ENCODE measurements around the gene CLEC17A.

The CLEC17A gene

DNA sequence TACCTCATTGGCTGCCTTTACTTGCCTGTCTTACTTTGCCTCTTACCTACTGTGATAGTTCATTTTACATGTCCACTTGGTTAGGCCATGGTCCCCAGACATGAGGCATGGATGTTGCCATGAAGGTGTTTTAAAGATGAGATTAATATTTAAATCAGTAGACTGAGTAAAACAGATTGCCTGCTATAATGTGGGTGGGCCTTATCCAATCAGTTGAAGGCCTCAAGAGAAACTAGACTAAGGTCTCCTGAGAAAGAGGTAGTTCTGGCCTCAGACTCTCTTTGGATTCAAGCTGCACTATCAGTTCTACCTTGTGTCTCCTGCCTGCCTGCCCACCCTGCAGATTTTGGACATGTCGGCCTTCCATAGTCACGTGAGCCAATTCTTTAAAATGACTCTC lies 65.6 kb downstream of the CLEC17A start:
- Histone ChIP-seq H3K4me1 (ENCODE audit: control insufficient read depth, insufficient read depth, low read length) (no peaks in the 10 kb centered on the region), H3K27me3 (ENCODE audit: control insufficient read depth, insufficient read depth, low read length, poor library complexity, severe bottlenecking) (no peaks in the 10 kb centered on the region)

DNA sequence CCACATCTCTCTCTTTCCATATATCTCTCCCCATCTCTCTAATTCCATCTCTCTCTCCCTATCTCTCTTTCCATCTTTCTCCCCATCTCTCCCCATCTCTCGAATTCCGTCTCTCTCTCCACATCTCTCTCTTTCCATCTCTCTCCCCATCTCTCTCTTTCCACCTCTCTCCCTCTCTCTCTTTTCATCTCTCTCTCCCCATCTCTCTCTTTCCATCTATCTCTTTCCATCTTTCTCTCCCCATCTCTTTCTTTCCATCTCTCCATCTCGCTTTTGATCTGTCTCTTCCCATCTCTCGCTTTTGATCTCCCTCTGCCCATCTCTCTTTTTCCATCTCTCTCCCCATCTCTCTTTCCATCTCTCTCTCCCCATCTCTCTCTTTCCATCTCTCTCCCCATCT lies 66.1 kb downstream of the CLEC17A start:
- H3K4me3 ChIP-seq (ENCODE audit: insufficient read depth, low read depth, low read length): no peak overlapping the region
- peaks cover 4% of the 10 kb centered on the region for H3K9me3 ChIP-seq (ENCODE audit: control insufficient read depth, low read length)
- 75 to 79% methylated on average over 4 of the region's 4 CpGs for WGBS, 2 experiments

More for the DNA sequence above, 65.6 kb downstream of the CLEC17A start:
- Histone ChIP-seq H3K36me3 (ENCODE audit: control insufficient read depth, insufficient read depth, low read length) (no peaks in the 10 kb centered on the region), H3K27ac (ENCODE audit: insufficient read depth, low read depth, low read length, poor library complexity, severe bottlenecking) (no peak overlapping the region), H3K9me3 (ENCODE audit: control insufficient read depth, low read length) (peaks cover 4% of the 10 kb centered on the region), H3K4me3 (ENCODE audit: insufficient read depth, low read depth, low read length) (no peak overlapping the region)
- WGBS, 2 experiments: 83 to 89% methylated on average over 2 of the region's 2 CpGs

DNA sequence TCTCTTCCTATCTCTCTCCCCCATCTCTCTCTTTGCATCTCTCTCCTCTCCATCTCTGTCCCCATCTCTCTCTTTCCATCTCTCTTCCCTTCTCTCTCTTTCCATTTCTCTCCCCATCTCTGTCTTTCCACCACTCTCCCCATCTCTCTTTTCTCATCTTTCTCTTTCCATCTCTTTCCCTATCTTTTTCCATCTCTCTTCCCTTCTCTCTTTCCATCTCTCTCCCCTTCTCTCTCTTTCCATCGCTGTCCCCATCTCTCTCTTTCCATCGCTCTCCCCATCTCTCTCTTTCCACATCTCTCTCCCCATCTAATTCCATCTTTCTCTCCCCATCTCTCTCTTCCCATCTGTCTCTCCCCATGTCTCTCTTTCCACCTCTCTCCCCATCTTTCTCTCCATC lies 67.3 kb downstream of the CLEC17A start:
- no peak overlapping the region for H3K27ac ChIP-seq (ENCODE audit: insufficient read depth, low read depth, low read length, poor library complexity, severe bottlenecking)
- H3K36me3 ChIP-seq (ENCODE audit: control insufficient read depth, insufficient read depth, low read length): no peaks in the 10 kb centered on the region
- H3K27me3 ChIP-seq (ENCODE audit: control insufficient read depth, insufficient read depth, low read length, poor library complexity, severe bottlenecking): no peaks in the 10 kb centered on the region
- peaks cover under 1% of the 10 kb centered on the region for H3K9me3 ChIP-seq (ENCODE audit: control insufficient read depth, low read length)
- H3K4me1 ChIP-seq (ENCODE audit: control insufficient read depth, insufficient read depth, low read length): no peaks in the 10 kb centered on the region
- H3K4me3 ChIP-seq (ENCODE audit: insufficient read depth, low read depth, low read length): no peak overlapping the region
- 65 to 68% methylated on average over 2 of the region's 2 CpGs for WGBS, 2 experiments

More for the DNA sequence above, 66.1 kb downstream of the CLEC17A start:
- H3K27ac ChIP-seq (ENCODE audit: insufficient read depth, low read depth, low read length, poor library complexity, severe bottlenecking): no peak overlapping the region
- H3K36me3 ChIP-seq (ENCODE audit: control insufficient read depth, insufficient read depth, low read length): no peaks in the 10 kb centered on the region
- H3K4me1 ChIP-seq (ENCODE audit: control insufficient read depth, insufficient read depth, low read length): no peaks in the 10 kb centered on the region
- H3K27me3 ChIP-seq (ENCODE audit: control insufficient read depth, insufficient read depth, low read length, poor library complexity, severe bottlenecking): no peaks in the 10 kb centered on the region

DNA sequence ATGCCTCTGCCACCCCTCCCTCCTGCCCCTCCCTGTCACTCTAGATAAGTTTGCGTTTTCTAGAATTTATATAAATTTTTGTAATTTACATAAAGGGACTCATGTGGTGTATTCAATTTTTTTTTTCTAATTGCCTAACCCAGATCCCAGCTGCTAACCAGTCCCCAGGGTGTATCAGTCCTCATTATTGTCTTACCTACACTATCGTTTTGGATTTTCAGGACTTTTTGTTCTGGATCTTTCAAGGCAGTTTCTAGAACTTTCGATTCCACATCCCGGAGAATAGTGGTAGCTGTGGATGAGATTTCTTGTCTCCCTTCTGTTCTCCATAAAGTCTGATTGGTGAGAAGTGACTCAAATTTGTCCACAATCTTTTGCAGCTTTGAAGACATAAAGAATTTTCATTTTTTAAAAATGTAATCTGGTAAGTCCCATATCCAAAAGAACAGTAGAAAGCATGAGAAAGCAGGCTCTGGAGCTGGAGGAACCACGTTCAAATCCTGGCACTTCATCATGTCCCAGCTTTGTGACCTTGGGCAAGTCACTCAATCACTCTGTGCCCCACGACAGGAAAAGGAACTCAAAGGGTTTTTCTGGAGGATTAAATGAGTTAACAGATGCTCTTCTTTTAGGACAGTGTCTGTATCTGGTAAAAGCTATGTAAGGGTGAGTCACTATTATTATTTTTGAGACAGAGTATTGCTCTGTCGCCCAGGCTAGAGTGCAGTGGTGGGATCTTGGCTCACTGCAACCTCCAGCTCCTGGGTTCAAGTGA lies 72.1 kb downstream of the CLEC17A start:
- no peaks in the 10 kb centered on the region for H3K9me3 ChIP-seq (ENCODE audit: control insufficient read depth, low read length)
- H3K27ac ChIP-seq (ENCODE audit: insufficient read depth, low read depth, low read length, poor library complexity, severe bottlenecking): no peak overlapping the region
- no peaks in the 10 kb centered on the region for H3K27me3 ChIP-seq (ENCODE audit: control insufficient read depth, insufficient read depth, low read length, poor library complexity, severe bottlenecking)
- no peaks in the 10 kb centered on the region for H3K4me1 ChIP-seq (ENCODE audit: control insufficient read depth, insufficient read depth, low read length)
- no peak overlapping the region for H3K4me3 ChIP-seq (ENCODE audit: insufficient read depth, low read depth, low read length)
- WGBS, 2 experiments: 54 to 59% methylated on average over 6 to 7 of the region's 7 CpGs
- no peaks in the 10 kb centered on the region for H3K36me3 ChIP-seq (ENCODE audit: control insufficient read depth, insufficient read depth, low read length)

DNA sequence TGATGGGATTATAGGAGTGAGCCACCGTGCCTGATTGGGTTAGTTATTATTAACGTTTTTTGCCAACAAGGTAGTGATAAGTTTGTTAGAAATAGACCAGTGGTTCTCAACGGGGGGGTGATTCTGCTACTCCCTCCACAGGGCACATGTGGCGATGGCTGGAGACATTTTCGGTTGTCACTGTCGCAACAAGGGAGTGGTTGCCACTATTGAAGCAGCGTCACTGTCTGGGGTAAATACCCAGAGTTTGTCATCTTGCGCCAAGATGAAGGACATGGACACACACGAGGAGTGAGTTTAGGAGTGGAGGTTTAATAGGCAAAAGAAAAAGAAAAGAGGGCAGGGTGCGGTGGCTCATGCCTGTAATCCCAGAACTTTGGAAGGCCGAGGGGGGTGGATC lies 72.8 kb downstream of the CLEC17A start:
- no peak overlapping the region for H3K4me3 ChIP-seq (ENCODE audit: insufficient read depth, low read depth, low read length)
- no peaks in the 10 kb centered on the region for H3K36me3 ChIP-seq (ENCODE audit: control insufficient read depth, insufficient read depth, low read length)
- no peaks in the 10 kb centered on the region for H3K9me3 ChIP-seq (ENCODE audit: control insufficient read depth, low read length)
- 79 to 80% methylated on average over 11 of the region's 11 CpGs for WGBS, 2 experiments
- H3K4me1 ChIP-seq (ENCODE audit: control insufficient read depth, insufficient read depth, low read length): no peaks in the 10 kb centered on the region
- no peak overlapping the region for H3K27ac ChIP-seq (ENCODE audit: insufficient read depth, low read depth, low read length, poor library complexity, severe bottlenecking)
- H3K27me3 ChIP-seq (ENCODE audit: control insufficient read depth, insufficient read depth, low read length, poor library complexity, severe bottlenecking): no peaks in the 10 kb centered on the region

DNA sequence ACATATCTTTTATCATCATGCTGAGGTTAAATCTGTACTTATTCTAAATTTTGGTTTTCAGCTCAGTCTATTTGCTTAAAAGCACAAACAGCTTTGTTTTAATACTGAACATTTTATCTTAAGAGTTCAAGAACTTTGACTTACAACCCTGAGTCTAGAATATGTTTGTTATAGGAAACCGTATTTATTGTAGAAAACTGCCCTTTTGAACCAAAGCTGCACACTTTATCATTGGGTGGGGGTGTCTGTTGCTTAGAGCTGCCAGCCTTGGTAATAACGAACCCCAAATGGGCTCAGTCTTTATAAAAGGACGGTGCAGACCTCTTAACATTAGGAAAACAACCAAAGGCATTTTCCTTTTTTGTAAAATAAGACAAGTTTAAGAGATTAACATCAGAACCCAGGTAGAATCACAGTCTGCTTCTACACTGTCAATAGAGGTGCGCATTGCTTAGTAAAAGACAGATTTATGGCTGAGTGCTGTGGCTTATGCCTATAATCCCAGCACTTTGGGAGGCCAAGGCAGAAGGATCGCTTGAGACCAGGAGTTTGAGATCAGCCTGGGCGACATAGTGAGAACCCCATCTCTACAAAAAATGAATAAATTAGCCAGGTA lies 77.1 kb downstream of the CLEC17A start:
- Histone ChIP-seq H3K4me1 (ENCODE audit: control insufficient read depth, insufficient read depth, low read length) (no peaks in the 10 kb centered on the region), H3K9me3 (ENCODE audit: control insufficient read depth, low read length) (no peaks in the 10 kb centered on the region), H3K27me3 (ENCODE audit: control insufficient read depth, insufficient read depth, low read length, poor library complexity, severe bottlenecking) (no peaks in the 10 kb centered on the region), H3K27ac (ENCODE audit: insufficient read depth, low read depth, low read length, poor library complexity, severe bottlenecking) (no peak overlapping the region), H3K4me3 (ENCODE audit: insufficient read depth, low read depth, low read length) (no peak overlapping the region), H3K36me3 (ENCODE audit: control insufficient read depth, insufficient read depth, low read length) (no peaks in the 10 kb centered on the region)
- WGBS, 2 experiments: 56 to 73% methylated on average over 6 of the region's 6 CpGs

DNA sequence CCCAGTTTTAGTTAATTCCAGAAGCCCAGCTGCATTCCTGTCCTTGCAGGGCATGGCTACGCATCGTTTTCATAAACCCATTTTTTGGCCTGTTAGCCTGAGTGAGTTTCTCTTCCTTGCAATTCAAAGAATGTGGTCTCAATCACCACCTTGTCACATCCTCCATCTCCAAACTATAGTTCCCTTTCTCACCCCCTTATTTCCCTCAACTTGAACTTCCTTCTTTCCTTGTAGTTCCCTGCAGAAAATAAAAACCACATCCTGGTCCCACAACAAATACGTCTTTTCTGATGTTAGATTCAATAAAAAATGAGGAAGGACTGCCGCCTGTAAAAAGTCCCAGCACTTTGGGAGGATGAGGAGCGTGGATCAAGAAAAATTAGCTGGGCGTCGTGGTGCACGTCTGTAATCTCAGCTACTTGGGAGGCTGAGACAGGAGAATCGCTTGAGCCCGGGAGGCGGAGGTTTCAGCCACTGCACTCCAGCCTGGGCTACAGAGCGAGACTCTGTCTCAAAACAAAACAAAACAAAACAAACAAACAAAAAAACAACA lies 78.6 kb downstream of the CLEC17A start:
- no peak overlapping the region for H3K4me3 ChIP-seq (ENCODE audit: insufficient read depth, low read depth, low read length)
- H3K27me3 ChIP-seq (ENCODE audit: control insufficient read depth, insufficient read depth, low read length, poor library complexity, severe bottlenecking): no peaks in the 10 kb centered on the region
- 79 to 81% methylated on average over 12 of the region's 12 CpGs for WGBS, 2 experiments
- H3K9me3 ChIP-seq (ENCODE audit: control insufficient read depth, low read length): no peaks in the 10 kb centered on the region
- no peaks in the 10 kb centered on the region for H3K4me1 ChIP-seq (ENCODE audit: control insufficient read depth, insufficient read depth, low read length)
- no peak overlapping the region for H3K27ac ChIP-seq (ENCODE audit: insufficient read depth, low read depth, low read length, poor library complexity, severe bottlenecking)
- no peaks in the 10 kb centered on the region for H3K36me3 ChIP-seq (ENCODE audit: control insufficient read depth, insufficient read depth, low read length)

Data from ectodermal cell (in vitro differentiated cells).